Measurements from ENCODE around the gene ACOT7.
A peak's percentile ranks its signal among the peaks of the same experiment; 100 is the strongest.

The ACOT7 gene

DNA sequence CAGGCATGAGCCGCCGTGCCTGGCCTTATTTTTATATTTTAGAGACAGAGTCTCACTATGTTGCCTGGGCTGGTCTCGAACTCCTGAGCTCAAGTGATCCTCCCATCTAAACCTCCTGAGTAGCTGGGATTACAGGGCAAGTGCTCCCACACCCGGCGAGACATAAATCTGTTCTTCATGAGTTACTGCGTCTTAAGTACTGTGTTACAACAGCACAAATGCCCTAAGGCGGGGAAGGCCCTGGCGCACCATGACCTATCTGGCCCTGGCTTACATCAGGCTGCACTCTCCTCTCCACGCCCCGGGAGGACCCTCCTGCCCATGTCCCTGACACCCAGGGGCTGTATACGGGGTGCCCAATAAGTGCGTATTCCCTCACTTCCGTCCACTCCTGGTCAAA, 136.9 kb downstream of the ACOT7 start:
- no peak for DNase-seq (ENCODE audit: low read depth in 1 of 2, low spot score in 1 of 2)

GRCh38 chr1:6254691-6255090, 138.9 kb downstream of the ACOT7 start:
- no peak for DNase-seq (ENCODE audit: low read depth in 1 of 2, low spot score in 1 of 2)

GRCh38 chr1:6253380-6253779, 140.2 kb downstream of the ACOT7 start:
- no peak for DNase-seq (ENCODE audit: low read depth in 1 of 2, low spot score in 1 of 2)

DNA sequence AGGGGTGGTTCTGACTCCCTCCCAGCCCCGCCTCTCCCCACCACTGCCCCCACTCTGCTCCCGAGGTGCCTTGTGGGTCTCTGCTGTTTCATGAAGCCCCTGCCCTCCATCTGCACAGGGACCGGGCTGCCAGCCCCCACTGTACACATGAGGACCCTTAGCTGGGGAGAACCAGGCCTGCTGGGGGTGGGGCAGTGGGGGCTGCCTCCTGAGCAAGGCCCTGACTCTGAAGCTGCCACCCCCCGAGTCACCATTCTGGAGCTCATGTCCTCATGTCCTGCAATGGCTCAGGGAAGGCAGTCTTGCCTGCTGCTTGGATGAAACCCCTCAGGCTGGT, 141.2 kb downstream of the ACOT7 start:
- no peak for DNase-seq (ENCODE audit: low read depth in 1 of 2, low spot score in 1 of 2)

DNA sequence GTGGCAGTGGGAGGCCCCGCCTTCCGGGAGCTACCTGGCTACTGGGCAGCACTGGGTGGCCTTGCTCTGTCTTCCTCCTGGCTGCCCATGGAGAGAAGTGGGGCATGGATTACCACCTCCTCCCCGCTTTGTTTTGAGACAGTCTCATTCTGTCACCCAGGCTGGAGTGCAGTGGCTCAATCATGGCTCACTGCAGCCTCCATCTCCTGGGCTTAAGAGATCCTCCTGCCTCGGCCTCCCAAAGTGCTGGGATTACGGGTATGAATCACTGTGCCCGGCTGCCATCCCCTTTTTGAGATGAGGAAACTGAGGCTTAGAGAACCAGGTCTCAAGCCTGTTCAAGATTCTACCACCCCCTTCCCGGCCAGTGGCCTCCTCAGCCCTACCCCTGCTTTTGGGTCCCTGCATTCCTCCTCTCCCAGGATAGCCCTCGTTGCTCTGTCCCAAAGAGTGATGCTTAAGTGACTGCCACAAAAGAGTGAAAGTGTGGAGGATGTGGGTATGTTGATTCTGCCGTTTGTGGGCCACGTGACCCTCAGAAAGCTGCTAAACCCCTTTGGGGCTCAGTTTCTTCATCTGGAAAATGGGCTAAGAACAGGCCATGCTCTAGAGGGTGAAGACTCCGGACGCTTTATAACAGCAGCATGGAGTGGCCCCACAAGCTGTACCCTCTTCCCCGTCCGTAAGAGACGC, 141.7 kb downstream of the ACOT7 start:
- no peak for DNase-seq (ENCODE audit: low read depth in 1 of 2, low spot score in 1 of 2)

DNA sequence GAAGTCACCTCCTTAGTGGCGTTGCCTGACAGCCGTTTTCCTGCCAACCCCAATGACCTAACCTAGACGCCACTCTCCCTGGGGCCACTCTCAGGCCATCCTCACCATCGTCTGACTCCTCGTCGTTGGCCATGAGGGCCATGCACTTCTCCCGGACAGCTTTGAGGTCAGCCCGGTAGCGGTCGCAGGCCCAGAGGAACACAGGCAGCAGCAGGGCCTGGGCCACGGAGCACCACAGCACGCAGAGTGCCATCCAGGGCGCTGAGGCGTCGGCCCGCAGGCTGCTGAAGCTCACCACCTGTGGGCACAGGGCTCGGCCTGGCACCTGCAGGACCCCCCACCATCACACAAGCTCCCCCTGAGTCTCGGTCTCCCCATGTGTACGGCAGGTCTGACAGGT, 142.3 kb downstream of the ACOT7 start:
- DNase-seq (ENCODE audit: low read depth in 1 of 2, low spot score in 1 of 2): no peak

- DNase-seq (ENCODE audit: low read depth in 1 of 2, low spot score in 1 of 2): no peak
Measured at GRCh38 chr1:6249739-6250689, 143.6 kb downstream of the ACOT7 start.

GRCh38 chr1:6248932-6249738, 144.4 kb downstream of the ACOT7 start:
- DNase-seq (ENCODE audit: low read depth in 1 of 2, low spot score in 1 of 2): no peak

DNA sequence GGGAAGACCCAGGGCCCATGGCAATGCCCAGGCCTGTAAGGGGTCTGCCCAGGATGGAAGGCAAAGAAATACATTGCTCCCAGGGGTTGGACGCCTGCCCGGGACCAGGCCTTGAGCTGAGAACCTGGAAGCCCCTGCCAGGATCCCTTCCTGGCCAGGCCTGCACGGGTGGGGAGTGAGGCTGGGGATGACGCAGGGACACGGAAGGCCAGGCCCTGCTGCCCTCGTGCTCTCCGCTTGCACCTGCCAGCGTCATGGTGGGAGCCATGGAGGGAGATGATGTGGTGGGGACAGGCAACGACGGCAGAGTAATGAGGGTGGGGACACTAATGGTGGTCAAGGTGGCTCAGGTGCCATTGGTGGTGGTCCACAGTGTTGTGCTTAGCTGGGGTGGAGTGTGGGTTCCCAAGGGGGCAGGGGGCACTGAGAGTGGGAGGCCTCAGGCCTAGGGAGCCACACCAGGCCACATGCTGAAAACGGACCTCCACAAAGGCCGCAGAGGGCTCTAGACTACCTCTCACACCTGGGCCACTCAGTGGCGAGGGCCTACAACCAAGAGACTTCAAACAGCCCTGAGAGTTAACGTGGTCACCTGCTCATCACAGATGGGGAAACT, 145.3 kb downstream of the ACOT7 start:
- no peak for DNase-seq (ENCODE audit: low read depth in 1 of 2, low spot score in 1 of 2)

DNA sequence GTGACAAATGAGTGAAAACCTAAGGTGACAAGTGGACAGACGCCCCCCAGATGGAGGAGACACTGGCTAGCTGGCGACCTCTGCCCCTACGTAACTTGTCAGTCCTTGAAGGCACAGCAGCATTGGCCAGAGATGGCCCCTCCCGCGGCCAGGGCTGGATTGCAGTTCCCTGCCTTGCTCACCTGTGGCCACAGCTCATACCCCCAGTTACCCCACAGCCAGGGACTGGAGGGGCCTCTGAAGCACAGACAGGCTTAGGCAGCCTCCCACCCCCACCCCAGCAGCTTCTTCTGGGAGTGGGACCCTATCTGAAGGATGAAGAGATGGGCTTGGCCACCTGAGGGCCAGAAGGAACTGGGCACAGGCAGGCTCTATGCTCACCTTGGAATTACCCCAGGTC, 145.9 kb downstream of the ACOT7 start:
- DNase-seq (ENCODE audit: low read depth in 1 of 2, low spot score in 1 of 2): no peak

DNA sequence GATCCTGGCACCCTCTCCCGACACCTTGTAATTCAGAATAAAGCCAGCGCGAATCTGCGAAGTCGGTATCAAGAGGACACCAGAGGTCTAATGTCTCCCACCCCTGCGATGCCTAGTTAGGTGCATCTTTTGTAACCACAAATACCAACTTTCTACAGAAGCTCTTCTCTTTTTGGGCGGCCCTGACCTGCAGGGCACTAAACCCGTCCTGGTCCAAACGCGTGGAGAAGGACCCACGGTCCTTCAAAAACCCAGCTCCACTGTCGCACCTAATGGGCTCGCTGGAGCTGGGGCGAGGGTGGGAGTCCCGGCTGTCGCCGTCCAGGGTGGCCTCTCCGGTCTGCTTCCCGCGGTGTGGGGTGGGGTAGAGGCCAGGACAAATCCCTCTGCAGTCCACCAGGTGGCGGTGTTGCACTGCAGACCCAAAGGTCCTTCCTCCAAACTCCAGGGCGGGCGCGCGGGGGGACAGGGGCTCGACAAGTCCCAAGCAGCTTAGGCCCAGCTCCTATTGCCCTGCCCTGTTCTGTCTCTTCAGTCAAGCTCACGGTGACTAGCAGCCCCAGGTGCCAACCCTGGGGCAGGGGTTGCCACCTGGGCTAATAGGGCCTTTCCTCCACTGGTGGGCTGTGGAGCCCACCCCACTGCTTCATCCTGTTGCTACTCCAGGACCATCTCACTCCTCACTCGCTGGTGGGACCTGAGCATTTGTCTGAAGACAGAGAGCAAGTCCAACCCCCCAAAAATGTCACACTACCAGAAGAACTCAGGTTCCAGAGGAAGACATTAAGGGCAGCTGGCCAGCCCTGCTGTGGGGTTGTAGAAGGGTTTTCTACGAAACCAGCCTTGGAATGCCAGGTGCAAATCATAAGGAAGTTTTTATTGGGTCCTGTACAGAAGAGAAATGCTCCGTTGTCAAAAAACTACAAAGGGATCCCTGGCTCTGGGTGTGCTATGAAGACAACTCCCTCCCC, 146.8 kb downstream of the ACOT7 start:
- DNase-seq (ENCODE audit: low read depth in 1 of 2, low spot score in 1 of 2): peak; percentile 60 to 71

GRCh38 chr1:6245869-6246496, 147.6 kb downstream of the ACOT7 start:
- no peak for DNase-seq (ENCODE audit: low read depth in 1 of 2, low spot score in 1 of 2)

- peak; percentile 53 to 74 for DNase-seq (ENCODE audit: low read depth in 1 of 2, low spot score in 1 of 2)
Measured at GRCh38 chr1:6245086-6245868, 148.3 kb downstream of the ACOT7 start.

DNA sequence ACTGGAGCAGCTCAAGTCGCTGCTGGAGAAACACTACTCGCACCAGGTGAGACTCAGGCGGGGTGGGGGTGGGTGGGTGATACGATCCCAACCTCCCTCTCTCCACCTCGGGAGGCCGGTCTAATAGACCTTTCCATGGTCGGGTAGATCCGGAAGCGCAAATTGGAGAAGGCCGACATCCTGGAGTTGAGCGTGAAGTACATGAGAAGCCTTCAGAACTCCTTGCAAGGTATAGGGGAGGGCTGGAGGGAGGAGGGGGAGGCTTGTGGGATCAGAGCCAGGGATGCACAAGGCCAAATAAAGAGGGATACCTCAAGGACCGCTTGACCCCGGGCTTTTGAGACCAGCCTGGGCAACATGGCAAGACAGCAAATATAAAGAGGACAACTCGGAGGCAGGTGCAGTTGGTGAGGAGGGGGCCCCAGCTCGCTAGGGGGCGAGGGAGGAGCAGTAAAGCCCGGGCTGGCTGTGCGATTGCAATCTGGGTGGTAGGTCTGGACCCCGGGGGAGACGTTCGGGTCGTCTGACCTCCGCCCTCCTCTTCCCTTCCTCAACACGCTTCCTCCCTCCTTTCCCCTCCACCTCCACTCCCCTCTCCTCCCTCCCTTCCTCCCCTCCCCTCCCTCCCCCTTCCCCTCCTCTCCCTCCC, 149.0 kb downstream of the ACOT7 start:
- DNase-seq (ENCODE audit: low read depth in 1 of 2, low spot score in 1 of 2): no peak

- DNase-seq (ENCODE audit: low read depth in 1 of 2, low spot score in 1 of 2): no peak
Measured at GRCh38 chr1:6243993-6244392, 149.6 kb downstream of the ACOT7 start, which contains the start of gene HES3. HES3 (plus strand) TSS chr1:6244179; CDS start chr1:6244366, 187 bp downstream.

DNA sequence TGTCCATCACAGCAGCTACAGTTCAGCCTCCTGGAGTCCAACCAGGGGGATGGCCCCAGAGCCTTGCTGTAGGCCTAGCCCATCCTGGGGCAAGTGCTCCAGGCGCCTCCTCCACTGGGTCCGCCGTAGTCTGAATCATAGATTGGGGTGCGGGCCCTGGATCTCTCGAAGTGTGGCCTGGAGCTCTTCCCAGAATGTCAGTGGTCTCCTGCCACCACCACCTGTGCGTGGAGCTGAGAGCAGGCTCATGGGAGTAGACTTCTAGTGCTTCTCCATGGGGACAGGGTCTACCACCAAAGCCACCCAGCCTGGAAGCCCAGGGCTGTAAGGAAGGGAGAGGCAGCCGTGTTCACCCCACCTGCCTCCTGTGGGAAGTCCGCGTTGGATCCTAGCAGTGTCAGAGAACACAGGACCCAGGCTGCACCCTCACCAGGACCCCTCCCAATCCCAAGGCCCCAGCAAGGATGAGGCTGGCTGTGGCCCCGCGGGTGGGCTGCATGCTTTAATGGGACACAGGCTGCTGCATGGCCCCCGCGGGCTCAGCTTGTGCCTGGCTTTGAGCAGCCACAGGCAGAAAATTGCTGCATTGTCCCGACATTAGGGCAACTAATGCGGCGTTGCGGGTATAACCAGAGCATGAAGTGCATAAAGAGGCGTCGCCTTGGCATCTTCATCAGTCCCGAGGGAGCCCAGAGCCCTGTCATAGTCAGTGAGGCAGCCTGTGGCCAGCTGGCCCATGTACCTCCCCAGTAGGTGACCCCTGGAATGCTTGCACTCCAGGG, 150.3 kb downstream of the ACOT7 start:
- DNase-seq (ENCODE audit: low read depth in 1 of 2, low spot score in 1 of 2): no peak
